GM12801 (cell line): ENCODE measurements around the gene APCDD1L.

Experiments
- TF ChIP-seq, protein P1 (sequence below): IDR thresholded peaks from one replicate; pipeline ENCODE4 v1.5.1; 2011; ENCODE audit warnings: control low read depth; ENCODE audit not compliant: insufficient read length; ENCODE audit errors: extremely low read depth

APCDD1L gene

DNA sequence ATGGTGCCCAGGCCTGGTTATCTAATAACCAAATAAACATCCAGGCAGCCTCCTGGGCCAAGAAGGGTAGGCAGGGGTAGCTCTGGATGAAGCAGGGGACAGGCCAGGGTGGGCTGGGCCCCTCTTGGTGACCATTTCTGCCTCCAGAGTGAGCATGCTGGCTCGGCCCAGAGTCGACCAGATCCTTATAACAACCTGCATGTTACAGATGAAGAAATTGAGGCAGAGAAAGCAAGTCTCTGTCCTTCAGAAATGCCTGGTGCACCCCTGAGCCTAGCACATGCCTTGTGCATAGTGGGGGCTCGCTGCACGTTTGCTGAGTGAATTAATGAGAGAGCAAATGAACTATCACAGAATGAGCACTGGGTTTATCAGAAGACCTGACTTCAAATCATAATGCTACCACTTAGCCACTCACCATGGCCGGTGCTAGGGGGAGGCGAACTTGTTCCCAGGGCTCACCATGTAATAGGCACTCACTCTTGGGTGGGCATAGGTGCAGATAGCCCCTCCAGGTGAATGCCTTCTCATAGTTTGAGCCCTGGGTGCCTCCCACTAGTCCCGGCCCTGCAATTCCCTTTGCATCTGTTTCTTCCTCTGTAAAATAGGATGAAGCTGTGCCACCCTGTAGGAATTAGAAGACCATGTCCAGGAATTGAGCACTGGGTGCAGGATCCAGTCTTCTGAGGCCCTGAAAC is 3.8 kb upstream of the APCDD1L start:
- TF ChIP-seq, protein P1, sequence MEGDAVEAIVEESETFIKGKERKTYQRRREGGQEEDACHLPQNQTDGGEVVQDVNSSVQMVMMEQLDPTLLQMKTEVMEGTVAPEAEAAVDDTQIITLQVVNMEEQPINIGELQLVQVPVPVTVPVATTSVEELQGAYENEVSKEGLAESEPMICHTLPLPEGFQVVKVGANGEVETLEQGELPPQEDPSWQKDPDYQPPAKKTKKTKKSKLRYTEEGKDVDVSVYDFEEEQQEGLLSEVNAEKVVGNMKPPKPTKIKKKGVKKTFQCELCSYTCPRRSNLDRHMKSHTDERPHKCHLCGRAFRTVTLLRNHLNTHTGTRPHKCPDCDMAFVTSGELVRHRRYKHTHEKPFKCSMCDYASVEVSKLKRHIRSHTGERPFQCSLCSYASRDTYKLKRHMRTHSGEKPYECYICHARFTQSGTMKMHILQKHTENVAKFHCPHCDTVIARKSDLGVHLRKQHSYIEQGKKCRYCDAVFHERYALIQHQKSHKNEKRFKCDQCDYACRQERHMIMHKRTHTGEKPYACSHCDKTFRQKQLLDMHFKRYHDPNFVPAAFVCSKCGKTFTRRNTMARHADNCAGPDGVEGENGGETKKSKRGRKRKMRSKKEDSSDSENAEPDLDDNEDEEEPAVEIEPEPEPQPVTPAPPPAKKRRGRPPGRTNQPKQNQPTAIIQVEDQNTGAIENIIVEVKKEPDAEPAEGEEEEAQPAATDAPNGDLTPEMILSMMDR: no peak

DNA sequence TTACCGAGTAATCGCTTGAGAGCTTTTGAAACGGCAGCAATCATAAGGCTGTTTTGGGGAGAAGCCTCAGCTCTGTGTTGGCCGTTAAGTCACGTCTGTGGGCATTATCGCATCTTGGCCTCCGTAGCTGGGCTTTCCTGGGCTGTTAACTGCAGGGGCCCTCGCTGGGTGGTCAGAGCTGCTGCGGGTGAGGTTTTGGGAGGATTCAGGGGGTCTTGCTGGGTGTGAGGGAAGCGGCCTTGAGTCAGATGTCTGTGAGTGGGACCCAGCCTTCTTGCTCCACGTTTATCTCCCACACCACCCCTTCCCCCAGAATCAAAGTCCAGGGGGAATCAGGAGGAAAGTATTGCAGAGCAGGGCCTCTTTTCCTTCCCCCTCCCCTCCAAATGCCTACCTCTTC is 3.2 kb upstream of the APCDD1L start:
- TF ChIP-seq, protein P1: no peak

DNA sequence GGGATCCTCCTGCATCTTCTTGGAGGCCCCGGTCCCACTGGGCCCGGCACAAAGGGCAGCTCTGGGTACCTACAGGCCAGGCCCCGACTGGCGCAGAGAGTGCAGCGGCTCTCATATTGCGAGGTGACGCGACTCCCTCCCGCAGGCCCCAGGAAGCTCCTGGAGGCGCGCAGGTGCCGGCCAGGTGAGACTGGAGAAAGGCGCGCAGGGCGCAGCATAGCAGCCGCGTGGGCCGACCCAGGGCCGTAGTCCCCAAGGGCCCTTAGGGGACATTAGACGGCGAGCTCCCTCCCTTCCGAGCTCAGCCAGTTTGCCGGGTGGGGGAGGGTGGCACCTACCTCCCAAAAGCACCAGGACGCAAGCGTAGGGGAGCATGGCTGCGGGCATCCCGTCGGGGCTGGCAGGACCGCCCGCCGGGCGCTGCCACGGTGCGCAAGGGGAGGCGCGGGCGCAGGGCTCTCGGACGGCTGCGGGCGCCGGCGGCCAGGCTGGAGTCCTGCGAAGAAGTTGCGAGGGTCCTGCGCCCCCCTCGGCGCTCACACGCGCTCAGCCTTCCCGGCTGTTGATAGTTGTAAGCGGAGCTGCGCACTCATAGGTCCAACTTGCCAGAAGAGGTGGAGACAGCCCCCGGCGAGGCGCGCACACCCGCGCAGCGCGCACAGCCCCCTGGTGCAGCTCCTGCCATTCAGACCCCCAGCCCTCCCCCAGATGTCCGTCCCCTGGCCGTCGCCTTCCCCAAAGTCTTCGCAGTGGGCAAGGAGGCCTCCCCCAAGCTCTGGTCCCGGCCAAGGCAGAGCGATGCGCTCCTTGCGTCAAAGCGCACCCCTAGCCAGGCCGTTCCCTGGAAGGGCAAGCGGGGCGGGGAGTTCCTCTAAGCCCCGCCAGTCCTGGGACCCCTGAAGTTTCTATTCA is 622 bp downstream of the APCDD1L start:
- TF ChIP-seq, protein P1: no peak

DNA sequence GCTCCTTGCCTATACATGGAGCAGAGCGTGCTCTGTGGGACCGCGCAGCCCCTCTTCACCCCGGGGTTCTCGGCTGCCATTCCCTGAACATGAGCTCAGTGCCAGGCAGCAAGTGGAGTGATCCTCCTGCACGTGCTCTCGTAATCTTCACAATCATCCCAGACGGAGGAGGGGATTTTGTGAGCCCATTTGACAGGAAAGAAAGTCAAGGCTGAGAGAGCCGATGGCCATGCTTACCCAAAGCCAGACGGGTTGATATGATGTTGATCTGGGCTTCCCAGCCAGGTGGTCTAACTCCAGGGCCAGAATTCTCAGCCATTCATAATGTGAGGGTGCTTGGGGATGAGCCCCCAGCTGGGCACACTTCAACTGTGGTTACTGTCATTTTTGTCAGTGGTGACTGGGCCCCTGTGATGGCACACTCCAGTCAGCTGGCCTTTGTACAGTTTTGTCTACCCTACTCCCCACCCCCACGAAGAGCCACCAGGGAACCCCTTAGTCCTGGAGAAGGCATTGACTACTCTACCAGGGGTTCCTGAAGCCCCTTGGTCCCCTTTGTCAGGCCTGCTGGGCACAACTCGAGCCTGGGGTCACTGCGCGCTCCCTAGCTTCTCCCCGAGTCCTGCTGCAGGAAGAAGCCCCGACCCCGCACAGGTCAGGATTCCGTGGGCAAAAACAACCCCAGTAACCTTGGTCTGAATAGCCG is 1.5 kb downstream of the APCDD1L start:
- TF ChIP-seq, protein P1: no peak

DNA sequence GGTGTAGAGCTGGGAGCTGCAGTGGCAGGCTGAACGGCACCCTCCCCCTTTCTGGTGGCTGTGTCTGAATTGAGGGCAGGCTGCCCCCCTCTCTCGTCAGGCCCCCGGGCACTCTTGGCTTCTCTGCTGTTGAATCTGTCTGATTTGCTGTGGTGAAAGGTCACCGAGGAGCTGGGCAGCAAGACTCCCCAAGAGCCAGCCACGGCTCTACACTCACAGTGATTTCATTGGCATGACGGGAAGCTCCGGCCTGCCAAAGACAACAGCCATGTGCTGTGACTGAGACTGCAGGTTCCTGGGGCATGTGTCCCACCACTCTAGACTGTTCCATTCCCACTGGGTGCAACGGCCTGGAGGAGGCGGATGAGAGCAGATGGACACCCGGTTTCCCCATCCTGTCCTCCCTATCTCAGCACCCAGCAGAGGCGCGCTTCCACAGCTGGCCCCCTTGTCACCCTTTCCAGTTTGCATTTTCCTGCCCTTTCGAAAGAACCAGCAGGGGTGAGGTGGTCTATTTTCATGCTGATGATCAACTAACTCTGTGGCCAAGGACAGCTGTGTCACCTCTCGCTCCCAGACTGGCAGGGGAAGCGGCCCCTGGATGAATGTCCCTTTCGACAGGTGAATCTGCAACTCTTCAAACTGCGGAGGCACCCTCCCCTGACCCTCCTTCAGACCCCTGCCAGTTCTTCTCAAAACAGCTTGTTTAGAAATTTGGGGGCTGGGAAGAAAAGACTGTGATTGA is 2.2 kb downstream of the APCDD1L start:
- TF ChIP-seq, protein P1: no peak

DNA sequence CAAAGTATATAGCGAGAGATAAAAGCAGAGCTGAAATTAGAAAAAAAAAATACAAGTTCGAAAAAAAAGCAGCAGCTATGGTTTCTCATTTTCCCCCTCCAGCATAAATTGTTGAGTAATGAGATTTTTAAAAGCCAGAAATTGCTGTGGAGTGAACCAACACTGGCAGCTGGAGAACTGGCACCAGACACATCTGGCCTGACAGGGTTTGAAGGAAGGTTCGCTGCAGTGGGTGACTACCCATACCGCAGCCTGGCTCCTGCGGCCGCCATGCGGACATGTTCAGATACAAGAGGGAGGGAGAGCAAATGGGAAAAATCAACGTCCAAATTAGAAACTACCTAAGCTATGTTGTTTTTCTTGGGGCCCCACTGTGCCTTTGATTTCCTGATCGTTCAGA is 3.3 kb downstream of the APCDD1L start:
- TF ChIP-seq, protein P1: no peak
